SK-N-MC (cell line): ENCODE measurements around the gene ITGB6.

Source experiments
- EZH2 ChIP-seq: fragments of 200-600 bp; sonication (generic); IDR thresholded peaks from one replicate; pipeline ENCODE4 v1.6.1; 2017; ENCODE audit warnings: antibody characterized with exemption
- FOXP2 ChIP-seq: optimal IDR thresholded peaks from 2 replicates; pipeline ENCODE3; 2011; ENCODE audit warnings: mild to moderate bottlenecking, moderate library complexity; ENCODE audit not compliant: insufficient read depth; ENCODE audit errors: extremely low read length, control extremely low read depth
- POLR2AphosphoS5 ChIP-seq: IDR thresholded peaks from 2 replicates; pipeline ENCODE4 v1.6.1; 2012; ENCODE audit warnings: mild to moderate bottlenecking, low read depth, low read length, borderline replicate concordance

- TF ChIP-seq POLR2AphosphoS5 (no peak), EZH2 (no peak), FOXP2 (no peak)
These were observed 136.8 kb downstream of the ITGB6 start for GRCh38 chr2:160063271-160063670.
